HG03045 (cell line): ENCODE results near the gene HOXD8.

ENCODE experiments used
- ATAC-seq: cut with Tn5 transposase; IDR thresholded peaks from one replicate; pipeline ENCODE4 v1.9.1; 2021; ENCODE audit warnings: mild to moderate bottlenecking, moderate library complexity; ENCODE audit not compliant: unreplicated experiment

The HOXD8 gene

DNA sequence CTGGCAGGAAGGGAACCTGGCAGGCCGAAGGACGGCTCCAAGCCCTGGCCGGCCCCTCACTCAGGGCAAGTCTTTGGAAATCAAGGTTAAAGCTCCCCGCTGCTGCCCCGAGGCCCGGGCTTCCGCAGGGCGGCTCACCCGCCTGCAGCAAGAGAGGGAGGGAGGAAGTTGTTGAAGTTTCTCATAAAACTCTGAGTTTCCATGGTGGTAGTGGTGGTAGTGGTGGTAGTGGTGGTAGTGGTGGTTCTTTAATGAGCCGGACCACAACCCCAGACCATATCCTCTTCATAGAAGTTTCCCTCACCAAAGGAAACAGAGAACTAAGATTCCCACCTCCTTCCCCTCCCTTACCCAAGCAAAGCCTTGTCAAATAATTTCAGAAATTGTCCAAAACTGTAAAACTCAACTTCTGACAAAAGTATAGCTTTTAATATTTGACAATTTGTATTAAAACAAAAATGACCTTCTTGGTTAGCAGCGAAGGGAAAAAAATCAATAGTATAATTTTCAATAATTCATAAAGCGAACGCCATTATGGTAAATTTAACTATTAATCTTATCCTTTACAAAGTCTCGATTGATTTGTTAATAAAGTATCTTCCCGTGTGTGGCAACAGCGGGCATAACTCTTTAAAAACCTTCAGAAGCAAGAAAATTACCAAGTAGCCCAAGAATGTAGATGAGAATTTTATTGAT, 14.4 kb upstream of the HOXD8 start:
- ATAC-seq: no peak

DNA sequence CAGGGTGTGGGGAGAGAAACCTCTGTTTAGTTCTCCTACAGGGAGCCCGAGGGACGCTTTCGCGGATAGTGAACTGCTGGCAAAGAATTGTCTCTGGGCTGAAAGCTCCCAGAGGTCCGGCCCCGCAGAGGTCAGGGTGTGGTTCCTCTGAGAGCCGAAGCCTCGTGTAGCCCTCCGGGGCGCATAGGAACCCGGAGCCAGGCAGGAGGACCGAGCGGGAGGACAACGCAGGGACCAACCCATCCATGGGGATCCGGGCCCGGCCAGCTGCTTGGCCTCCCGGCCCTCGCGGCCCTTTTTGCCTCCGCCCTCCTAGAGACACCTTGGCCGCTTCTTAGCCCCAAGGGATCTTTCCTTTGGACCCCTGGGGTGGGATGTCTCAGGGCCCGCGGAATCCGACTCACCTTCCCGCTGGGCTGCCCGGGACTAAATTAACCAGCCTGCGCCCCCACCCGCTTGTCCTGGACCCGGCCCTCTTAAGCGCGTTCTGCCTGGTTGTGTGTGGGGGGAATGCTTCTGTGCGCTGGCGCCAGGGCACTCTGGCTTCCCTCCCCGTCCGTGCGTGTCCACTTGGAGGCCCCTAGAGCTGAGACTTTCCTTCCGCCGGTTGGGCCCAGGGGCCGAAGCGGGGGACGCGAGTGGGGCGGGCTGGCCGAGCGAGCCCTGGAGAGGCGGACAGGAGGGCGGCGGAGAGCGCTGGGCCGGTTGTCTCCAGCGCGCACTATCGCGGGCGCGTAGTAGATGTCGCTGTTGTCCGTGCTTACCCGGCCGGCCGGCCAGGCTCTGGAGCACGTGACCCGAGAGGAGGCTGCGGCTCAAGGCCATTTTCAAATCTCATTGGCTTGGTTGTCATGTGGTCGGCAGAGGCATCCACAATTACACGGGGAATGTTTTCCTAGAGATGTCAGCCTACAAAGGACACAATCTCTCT, 13.4 kb upstream of the HOXD8 start, which contains the start of gene HOXD10:
Gene HOXD10, plus strand, starts transcription at position 896 of the 931 bp plus-strand sequence. CDS start 56 bp downstream, outside the sequence.
- ATAC-seq: no peak

DNA sequence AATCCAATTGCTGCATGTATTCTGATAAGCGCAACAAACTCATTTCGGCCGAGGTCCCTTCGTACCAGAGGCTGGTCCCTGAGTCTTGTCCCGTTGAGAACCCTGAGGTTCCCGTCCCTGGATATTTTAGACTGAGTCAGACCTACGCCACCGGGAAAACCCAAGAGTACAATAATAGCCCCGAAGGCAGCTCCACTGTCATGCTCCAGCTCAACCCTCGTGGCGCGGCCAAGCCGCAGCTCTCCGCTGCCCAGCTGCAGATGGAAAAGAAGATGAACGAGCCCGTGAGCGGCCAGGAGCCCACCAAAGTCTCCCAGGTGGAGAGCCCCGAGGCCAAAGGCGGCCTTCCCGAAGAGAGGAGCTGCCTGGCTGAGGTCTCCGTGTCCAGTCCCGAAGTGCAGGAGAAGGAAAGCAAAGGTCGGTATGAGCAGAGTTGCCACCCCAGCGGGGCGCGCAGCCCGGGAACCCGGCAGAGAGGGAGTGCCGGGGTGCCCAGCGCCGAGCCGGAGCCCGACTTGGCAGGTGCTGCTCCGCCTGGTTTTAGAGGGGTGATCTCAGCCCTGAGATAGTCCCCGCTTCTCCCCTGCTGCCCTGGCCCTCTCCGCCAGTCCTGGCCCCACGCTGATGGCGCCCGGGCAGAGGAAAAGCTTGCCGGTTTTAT, 12.2 kb upstream of the HOXD8 start:
- ATAC-seq: no peak

DNA sequence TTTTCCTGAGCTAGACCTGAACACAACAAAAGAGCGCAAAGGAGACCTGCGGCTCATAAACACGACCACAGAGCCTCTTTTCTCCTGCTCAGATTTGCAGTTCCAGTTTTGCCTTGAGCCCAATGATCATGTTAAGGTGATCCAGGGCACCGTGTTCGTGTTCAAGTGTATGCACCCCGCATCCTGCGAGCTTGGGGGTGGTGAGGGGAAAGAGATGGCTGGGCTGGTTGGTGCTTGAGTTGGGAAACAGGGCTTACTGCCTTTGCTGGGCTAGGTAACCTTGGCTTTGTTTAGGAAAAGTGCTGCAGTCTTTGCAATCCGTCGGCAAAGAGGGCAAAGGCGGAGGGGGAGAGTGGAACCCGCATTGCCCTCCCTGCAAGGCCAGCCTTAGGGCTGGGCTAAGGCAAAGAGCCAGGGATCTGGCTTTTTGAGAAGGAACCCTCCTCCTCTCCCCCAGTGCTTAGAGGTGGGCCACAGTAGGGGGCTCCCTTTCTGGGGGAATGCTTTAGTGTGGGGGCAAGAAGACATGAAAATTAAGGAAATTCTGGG, 11.6 kb upstream of the HOXD8 start:
- no peak for ATAC-seq

DNA sequence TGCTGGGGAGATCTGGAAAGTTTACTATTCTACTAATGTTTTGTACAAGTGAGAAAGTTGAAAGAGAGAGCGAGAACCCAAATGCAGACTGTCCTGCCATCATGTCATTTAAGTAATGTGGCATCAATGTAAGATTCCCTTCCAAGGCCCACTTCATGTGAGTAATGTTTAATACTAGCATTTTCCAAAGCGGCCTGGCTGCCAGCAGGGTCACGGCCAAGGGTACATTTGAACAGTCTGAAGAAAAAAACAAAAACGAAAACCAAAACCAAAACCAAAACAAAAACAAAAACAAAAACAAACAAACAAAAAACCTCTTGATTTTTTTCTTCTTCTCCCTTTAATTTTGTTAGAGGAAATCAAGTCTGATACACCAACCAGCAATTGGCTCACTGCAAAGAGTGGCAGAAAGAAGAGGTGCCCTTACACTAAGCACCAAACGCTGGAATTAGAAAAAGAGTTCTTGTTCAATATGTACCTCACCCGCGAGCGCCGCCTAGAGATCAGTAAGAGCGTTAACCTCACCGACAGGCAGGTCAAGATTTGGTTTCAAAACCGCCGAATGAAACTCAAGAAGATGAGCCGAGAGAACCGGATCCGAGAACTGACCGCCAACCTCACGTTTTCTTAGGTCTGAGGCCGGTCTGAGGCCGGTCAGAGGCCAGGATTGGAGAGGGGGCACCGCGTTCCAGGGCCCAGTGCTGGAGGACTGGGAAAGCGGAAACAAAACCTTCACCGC, 10.7 kb upstream of the HOXD8 start:
- ATAC-seq: no peak

DNA sequence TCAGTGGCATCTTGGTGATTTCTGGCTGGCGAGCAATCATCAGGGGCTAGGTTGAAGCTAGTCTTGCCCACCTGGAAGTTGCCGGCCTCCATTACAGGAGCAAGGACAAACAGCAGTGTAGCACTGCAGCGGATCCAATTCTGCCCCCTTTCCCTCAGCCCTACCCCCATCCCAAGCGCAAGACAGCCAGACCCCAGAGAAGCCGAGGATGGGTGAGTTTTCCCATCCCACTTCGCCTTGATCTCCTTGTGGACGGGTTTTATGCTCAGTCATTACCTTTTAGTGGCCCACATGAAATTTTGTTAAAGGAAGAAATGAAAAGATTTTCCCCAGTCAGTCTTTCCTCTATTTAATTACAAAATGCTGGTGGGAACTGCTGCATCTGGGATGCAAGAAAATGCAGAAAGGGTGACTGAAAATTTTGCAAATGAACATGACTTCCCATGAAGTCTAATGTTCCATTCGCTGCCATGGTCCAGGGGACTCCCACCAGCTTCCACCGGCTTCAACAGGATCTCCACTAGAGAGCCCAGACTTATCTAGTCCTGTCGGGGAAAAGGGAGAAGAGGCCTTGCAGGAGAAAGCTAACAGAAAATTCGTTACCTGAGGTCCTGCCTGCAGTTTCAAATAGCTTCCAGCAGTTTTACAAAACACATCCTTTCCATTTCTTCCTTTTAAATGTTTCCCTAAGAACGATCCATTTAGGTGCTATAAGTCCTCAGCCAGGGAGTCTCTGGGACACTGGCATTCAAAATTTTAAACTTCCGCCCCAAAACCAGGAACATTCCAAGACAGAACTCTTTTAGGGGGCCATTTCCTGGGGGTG, 8.9 kb upstream of the HOXD8 start:
- no peak for ATAC-seq

DNA sequence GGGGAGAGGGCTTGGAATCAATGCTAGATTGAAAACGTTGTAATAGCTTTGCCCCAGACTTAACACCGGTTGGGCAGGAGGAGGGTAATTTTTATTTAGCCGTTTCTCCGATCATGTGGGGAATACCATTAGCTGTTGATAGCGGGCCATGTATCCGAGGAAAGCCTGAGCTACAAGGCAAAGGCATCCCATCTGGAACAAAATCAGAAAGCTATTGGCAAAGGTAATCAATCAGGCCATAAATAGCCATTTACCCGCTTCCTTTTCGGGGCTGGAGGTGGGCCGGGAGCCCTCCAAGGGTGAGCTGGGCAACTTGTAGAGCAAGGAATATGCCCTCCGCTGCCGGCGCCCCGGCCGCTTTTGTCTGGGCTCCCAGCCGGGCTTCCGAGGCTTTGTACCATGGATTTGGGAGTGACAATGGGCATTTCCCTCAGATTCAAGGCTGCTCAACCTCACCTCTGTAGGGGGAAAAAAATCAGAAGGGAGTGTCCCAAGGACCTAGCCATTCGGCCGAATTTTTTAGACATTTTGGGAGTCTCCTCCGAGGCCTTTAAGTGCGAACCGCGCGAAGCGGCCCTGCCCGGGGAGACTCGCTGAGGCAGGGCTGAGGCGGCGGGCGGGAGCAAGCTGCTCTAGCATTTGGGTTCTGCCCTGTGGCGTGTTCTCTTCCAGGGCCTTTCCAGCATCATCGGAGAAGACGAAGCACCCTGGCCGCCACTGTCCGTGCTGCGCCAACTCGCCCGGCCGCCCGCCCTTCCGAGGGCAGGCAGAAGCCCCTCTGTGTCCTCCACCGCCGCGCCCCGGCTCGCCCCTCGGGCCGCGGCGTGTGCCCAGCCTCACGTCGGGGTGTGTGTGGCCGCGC, 8.1 kb upstream of the HOXD8 start:
- ATAC-seq: no peak

DNA sequence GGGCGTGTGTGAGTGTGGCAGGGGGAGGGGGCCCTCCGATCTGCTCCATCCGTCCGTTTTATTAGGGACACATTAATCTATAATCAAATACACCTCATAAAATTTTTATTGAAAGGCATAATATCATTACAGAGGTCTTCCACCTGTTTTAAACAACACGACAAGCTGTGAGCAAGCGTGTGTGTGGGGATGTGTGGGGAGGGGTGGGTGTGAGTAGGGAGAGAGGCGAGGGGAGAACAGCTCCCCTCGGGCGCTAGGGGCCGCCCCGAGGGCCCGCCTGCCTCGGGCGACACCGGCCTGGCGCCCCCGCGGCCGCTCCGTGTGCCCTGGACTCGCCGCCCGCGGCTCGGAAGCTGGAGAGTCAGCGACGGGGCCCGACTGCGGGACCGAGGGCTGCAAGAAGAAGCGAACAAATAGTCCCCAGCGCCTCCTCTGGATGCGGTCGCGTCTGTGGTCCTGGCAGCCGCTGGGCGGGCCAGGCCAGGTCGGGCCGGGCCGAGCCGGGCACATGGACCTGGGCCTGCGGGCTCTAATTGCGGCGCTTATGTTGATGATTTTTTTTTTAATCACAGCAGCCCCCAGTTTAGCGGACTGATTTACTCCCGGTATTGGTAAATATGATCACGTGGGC, 7.3 kb upstream of the HOXD8 start:
- ATAC-seq: no peak

DNA sequence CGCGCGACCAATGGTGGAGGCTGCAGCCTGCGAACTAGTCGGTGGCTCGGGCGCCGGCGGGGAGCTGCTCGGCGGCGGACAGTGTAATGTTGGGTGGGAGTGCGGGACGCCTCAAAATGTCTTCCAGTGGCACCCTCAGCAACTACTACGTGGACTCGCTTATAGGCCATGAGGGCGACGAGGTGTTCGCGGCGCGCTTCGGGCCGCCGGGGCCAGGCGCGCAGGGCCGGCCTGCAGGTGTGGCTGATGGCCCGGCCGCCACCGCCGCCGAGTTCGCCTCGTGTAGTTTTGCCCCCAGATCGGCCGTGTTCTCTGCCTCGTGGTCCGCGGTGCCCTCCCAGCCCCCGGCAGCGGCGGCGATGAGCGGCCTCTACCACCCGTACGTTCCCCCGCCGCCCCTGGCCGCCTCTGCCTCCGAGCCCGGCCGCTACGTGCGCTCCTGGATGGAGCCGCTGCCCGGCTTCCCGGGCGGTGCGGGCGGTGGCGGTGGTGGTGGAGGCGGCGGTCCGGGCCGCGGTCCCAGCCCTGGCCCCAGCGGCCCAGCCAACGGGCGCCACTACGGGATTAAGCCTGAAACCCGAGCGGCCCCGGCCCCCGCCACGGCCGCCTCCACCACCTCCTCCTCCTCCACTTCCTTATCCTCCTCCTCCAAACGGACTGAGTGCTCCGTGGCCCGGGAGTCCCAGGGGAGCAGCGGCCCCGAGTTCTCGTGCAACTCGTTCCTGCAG, 6.7 kb upstream of the HOXD8 start, which contains the start of gene HOXD9:
Gene HOXD9, plus strand, starts transcription at position 37 of the 728 bp plus-strand sequence. Its CDS starts 50 bp downstream, at position 87.
- ATAC-seq: no peak

DNA sequence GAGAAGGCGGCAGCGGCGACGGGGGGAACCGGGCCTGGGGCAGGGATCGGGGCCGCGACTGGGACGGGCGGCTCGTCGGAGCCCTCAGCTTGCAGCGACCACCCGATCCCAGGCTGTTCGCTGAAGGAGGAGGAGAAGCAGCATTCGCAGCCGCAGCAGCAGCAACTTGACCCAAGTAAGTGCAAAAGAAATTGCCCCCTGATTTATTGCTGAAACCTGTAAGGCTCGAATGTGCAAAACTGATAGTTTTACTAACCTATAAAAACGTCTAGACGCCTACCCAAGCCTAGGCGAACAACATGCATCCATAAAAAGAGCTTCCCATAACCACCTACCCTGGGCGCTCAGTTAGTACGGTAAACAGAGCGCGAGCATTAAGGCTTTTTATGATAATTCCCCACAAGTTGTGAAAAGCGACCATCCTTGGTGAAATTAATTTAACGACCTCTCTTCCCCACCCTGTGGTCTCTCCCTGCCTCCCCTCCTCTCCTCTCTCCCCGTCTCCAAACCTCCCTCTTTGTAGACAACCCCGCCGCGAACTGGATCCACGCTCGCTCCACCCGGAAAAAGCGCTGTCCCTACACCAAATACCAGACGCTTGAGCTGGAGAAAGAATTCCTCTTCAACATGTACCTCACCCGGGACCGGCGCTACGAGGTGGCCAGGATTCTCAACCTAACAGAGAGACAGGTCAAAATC, 5.9 kb upstream of the HOXD8 start:
- ATAC-seq: no peak

DNA sequence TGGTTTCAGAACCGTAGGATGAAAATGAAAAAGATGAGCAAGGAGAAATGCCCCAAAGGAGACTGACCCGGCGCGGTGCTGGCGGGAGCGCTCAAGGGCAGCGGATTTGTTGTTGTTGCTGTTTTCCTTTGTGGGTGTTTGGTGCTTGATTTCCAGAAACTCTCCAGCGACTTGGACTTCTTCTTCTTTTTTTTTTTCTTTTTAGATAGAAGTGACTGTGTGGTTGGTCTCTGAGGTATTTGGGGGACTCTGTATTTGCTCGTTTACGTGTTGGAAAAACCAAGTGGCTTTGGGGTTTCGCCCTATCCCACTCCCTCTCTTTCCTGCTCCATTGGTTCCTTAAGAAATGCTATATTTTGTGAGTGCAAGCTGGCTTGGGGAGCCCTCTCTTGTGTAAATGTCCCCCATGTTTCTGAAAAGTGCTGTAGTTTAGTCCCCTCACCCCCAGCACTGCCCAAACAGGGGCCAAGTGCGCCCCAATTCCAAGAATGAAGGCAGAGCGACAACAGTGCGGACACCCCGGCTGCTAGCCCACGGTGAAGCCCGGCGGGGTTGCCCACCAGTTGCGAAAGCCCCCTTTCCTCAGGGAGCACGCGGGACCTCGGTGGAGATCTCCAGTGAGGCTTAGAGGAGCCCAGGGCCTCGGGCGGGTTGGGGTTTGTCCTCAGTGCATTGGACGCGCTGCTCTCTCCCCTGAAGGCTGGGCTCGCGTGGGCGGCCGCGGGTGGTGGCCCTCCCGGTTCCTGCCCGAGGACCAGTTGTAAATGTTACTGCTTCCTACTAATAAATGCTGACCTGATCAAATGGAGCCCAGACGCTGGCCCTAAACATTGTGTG, 5.2 kb upstream of the HOXD8 start:
- ATAC-seq: no peak

DNA sequence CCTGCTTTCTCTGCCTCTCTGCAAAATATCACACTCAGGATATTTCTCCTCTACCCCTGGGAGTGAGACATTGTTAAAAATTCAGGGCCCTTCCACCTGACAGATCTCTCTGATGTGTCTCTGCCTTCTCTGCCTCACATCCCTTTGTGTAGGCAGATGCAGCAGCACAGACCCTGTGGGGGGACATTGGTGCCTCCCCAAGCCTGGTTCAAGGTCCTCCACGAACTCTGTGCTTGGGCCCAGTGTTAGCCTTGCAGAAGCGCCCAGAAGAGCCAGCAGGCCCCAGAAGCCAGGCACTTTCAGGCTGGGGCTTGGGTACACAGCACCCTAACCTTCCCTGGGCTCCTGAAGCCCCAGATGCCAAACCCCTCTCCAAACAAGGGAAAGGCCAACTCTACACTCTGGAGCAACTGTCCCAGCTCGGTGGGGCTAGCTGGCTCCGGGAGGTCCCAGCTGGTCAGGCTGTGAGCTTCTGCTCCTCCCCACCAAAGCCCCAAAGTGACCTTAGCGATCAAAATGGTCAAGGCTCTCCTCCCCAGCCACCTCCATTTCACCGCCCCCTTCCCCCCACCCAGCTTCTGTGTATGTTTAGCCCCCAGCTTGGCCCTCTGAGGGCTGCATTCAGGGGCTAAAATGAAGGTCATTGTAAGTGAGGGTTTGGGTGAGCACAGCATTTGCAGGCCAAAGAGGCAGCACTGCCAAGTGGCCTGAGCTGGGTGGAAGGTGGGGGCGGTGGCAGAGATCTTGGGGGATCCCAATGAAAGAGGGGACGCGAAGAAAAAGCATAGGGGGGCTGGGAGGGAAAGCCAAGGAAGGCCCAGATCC, 4.3 kb upstream of the HOXD8 start:
- no peak for ATAC-seq

DNA sequence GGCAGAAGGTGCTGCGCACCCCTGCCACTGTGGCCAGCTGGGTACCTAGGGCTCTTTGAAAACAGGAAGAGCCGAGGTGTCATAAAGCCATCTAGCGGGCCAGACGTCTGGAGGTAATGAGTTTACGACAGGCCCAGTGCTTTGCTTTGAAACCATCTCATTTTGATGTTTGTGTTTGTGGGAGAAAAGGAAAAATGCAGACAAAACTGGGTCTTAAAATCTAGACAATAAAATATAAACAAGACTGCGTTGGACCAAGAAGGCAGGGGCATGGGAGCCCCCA, 3.8 kb upstream of the HOXD8 start:
- ATAC-seq: no peak

DNA sequence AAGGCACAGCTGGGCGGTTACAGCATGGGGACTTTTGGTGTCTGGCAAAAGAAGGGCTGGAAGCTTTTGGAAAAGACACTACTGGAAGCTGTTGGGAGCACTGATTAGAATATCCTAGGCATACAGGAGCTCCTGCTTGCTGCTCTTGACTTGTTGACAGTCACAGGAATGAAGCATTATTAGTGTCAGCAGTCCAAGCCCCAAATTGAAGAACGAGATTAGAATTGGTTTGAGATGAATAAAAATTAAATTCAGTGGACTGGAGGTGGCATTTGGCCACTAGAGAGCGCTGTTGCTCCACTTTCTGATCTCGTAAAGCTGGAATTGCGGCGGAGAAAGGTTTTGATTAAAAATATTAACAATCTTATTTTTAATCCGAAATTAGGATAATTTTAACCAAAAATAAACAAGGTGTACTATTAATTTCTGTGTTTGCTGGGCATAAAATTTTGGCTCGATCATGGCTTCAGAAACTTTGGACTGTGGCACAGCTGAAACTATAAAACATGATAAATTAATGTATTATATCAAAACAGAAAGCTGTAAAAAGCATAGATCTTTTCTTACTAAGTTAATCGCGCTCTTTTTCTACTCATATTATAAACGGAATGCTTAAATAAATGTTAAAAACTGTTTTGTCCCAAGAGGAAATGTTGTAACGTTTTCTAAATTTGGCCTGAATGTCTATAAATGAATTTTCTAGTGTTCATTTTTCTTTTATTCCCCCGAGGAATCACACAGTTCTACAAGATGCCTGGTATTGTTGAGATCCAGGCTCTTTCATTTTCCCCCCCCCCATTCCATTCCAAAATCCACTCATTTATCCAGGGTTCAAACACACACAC, 2.4 kb upstream of the HOXD8 start:
- ATAC-seq: no peak

DNA sequence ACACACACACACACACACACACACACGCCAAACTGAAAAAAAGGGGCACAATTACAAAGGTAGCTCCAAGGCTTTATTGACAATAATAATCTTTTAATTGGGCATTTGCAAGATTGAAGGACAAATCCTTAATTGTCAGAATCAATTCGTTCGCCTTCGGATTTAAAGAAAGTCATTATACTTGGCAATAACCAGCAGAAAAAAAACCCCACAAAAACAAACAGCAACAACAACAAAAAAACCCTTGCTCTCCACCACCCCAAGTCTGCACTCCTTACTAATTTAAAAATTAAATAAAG, 1.8 kb upstream of the HOXD8 start:
- no peak for ATAC-seq
